Body of pancreas (tissue), 4 donors: ENCODE data around the gene HECTD2.

ENCODE experiments used
- CTCF ChIP-seq, 7 experiments: fragments of 450-650 bp in 4 of 7; fragments of 200-600 bp in 3 of 7; sonication (generic) in 3 of 7; IDR thresholded peaks; one replicate each; pipeline ENCODE4 v1.5.1; 2016 to 2019; ENCODE audit warnings: antibody characterized with exemption in 7 of 7
- POLR2A ChIP-seq, 3 donors: fragments of 450-650 bp; IDR thresholded peaks; one replicate each; pipeline ENCODE4 v1.6.1; 2016; ENCODE audit warnings: antibody characterized with exemption in 3 of 3, mild to moderate bottlenecking in 2 of 3

GRCh38 chr10:91559750-91560149 lies 149.6 kb downstream of the HECTD2 start:
- no peak for TF ChIP-seq CTCF (IDR thresholded peaks at IDR 0.05)
- no peak for TF ChIP-seq POLR2A (IDR thresholded peaks at IDR 0.05)
